Head of caudate nucleus (tissue), 42 donors: ENCODE results near the gene CANT1.

ENCODE experiments used
- DNase-seq, 42 donors: peaks; one replicate each; pipeline versions ENCODE4 v3.0.0 to v3.0.0-alpha.2; 2020 to 2021; ENCODE audit warnings: mixed read lengths in 7 of 42
- intact Hi-C: fragments of 100-400 bp; cut with DNase I; formaldehyde crosslinking; loops from one replicate; pipeline ENCODE4 v1.15.0; 2022

CANT1 gene

GRCh38 chr17:79002796-79003593 is 6.6 kb downstream of the CANT1 start:
- intact Hi-C loops, result no loop called here
- DNase-seq, result peak in 7 of 42 donors; percentile 3 to 26 (median 6)

GRCh38 chr17:79002291-79002690 is 7.3 kb downstream of the CANT1 start:
- intact Hi-C loops, result no loop called here
- peak in 4 of 42 donors; percentile 4 to 28 (median 10) for DNase-seq

DNA sequence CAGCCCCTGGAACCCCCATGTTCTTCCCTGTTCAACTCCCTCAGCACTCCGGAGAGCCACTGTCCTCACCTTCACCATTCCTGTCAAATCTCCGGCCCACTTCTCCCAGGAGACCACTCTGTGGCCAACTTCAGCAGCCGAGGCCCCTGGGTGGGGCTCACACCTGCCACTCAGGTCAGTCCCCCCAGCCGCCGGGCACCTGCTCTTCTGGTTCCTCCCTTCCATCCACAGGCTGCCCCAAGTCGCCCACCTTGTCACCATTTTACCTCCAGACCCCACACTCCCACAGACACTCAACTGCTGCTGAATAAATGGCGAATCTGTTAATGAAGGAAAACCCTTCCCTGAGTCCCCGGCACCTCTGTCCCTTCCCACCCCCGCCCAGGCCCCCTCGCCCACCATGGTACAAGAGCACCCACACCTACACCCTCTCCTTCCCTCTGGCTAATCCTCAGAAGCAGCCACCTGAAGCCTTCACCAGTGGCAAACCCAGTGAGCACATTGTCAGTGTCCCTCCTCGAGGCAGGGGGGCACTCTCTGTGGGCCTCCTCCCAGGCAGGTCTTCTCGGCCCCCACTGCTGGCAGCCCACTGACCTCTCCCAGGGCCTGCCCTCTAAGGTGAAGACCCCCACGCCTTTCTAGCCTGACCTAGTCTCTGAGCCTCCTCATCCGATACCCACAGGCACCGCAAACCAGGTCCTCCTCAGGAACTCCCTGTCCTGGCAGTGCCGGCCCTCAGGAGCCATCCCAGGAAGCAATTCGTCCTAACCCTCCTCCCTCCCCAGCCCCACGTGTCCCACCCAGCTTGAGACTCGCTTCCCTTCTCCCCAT is 8.2 kb downstream of the CANT1 start:
- peak in 5 of 42 donors; percentile 2 to 36 (median 6) for DNase-seq
- intact Hi-C loops, result no loop called here

GRCh38 chr17:79000396-79001189 is 9.0 kb downstream of the CANT1 start:
- peak in 6 of 42 donors; percentile 2 to 31 (median 16) for DNase-seq
- intact Hi-C loops, result no loop called here

DNA sequence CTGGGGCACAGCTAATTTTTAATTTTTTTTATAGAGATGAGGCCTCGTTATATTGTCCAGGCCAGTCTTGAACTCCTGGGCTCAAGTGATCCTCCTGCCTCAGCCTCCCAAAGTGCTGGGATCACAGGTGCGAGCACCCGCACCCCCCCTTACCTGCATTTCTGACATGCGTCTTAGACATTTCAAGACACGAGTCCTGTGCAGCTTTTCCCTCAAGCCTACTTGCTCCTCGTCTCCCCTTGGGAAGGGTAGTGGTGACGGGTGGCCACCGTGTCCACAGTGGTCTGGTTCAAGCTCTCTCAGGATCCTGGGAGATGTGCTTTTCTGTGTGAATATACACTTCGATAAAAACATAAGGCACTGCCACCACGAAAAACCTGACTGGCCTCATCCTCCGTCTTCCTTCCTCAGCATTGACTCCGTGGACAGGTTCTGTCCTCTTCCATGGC is 9.6 kb downstream of the CANT1 start:
- peak in 2 of 42 donors; percentile 3 to 7 for DNase-seq
- intact Hi-C loops, result no loop called here

- DNase-seq, result peak in 2 of 42 donors; percentile 3 to 18
- intact Hi-C loops, result no loop called here
Observed at GRCh38 chr17:78999056-78999768, 10.4 kb downstream of the CANT1 start.

- DNase-seq, result peak in 12 of 42 donors; percentile 18 to 62 (median 36)
- intact Hi-C loops, result no loop called here
Observed at GRCh38 chr17:78998311-78999055, 11.1 kb downstream of the CANT1 start.

- intact Hi-C loops, result no loop called here
- DNase-seq, result peak in 2 of 42 donors; percentile 5 to 9
Observed at GRCh38 chr17:78997881-78998280, 11.7 kb downstream of the CANT1 start.

- intact Hi-C loops, result no loop called here
- DNase-seq, result peak in 12 of 42 donors; percentile 8 to 60 (median 42)
Observed at GRCh38 chr17:78997231-78997741, 12.3 kb downstream of the CANT1 start.

GRCh38 chr17:78996781-78997201 is 12.8 kb downstream of the CANT1 start:
- intact Hi-C loops, result no loop called here
- peak in 2 of 42 donors; percentile 10 to 38 for DNase-seq

GRCh38 chr17:78995761-78996451 is 13.7 kb downstream of the CANT1 start:
- intact Hi-C loops, result no loop called here
- DNase-seq, result peak in 11 of 42 donors; percentile 3 to 65 (median 31)

GRCh38 chr17:78995022-78995760 is 14.4 kb downstream of the CANT1 start:
- intact Hi-C loops, result no loop called here
- peak in 7 of 42 donors; percentile 3 to 40 (median 11) for DNase-seq

DNA sequence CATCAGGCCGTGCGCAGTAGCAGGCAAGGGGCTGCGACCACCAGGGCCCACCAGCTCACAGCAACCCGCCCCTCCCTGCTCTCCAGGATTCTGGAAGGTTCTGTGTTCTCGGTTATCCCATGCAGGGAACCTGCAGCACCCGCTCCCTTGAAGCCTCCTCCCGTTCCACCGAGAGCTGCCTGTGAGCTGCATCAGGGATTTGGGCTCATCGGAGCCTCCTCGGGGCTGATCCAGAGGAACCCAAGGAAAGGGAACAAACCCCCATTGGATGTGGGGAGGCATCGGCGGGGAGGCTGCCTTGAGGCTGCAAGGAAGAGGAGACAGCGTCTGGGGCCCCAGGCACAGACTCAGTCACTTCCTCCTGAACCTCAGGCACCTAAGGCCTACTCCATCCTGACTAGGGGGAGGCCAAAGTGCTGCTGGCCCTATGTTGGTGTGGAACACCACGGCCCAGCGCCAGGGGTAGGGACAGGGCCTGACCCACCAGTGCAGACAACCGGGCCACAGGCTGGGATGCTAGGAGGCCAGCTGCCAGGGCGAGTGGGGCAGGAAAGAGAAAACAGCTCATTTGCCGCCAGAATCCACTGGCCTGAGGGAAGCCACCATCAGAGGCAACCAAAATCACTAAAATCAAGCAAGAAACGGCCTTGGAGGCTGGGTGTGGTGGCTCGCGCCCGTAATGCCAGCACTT is 15.4 kb downstream of the CANT1 start:
- DNase-seq, result peak in 7 of 42 donors; percentile 2 to 39 (median 12)
- intact Hi-C loops, result no loop called here

GRCh38 chr17:78993241-78993956 is 16.2 kb downstream of the CANT1 start:
- DNase-seq, result peak in 39 of 42 donors; percentile 40 to 90 (median 72)
- intact Hi-C loops, result no loop called here
